Measurements from ENCODE around the gene SUPV3L1.
A peak's percentile ranks its signal among the peaks of the same experiment; 100 is the strongest.
"Not testable (repeated sequence)": the region's sequence is repeated elsewhere in the genome, so short reads cannot be mapped to it uniquely, and the experiment has no call there.

SUPV3L1 gene

GRCh38 chr10:69230128-69230527 lies 50.1 kb downstream of the SUPV3L1 start:
- DNase-seq (ENCODE audit: low read depth), result no peak

- DNase-seq (ENCODE audit: low read depth), result peak; percentile 91
Observed at GRCh38 chr10:69232252-69232651, 52.2 kb downstream of the SUPV3L1 start.

GRCh38 chr10:69232736-69233480 lies 52.9 kb downstream of the SUPV3L1 start:
- DNase-seq (ENCODE audit: low read depth), result no peak

- no peak for DNase-seq (ENCODE audit: low read depth)
Observed at GRCh38 chr10:69234447-69234846, 54.4 kb downstream of the SUPV3L1 start.

GRCh38 chr10:69237528-69238159 lies 57.6 kb downstream of the SUPV3L1 start:
- peak; percentile 79 for DNase-seq (ENCODE audit: low read depth)

GRCh38 chr10:69239136-69239535 lies 59.1 kb downstream of the SUPV3L1 start:
- no peak for DNase-seq (ENCODE audit: low read depth)

GRCh38 chr10:69239816-69240434 lies 59.9 kb downstream of the SUPV3L1 start:
- peak; percentile 59 for DNase-seq (ENCODE audit: low read depth)

- no peak for DNase-seq (ENCODE audit: low read depth)
Observed at GRCh38 chr10:69240455-69240854, 60.4 kb downstream of the SUPV3L1 start.

- peak; percentile 54 for DNase-seq (ENCODE audit: low read depth)
Observed at GRCh38 chr10:69241575-69241974, 61.5 kb downstream of the SUPV3L1 start.

GRCh38 chr10:69242040-69242851 lies 62.2 kb downstream of the SUPV3L1 start:
- no peak for DNase-seq (ENCODE audit: low read depth)

- no peak for DNase-seq (ENCODE audit: low read depth)
Observed at GRCh38 chr10:69242852-69243212, 62.8 kb downstream of the SUPV3L1 start.

- DNase-seq (ENCODE audit: low read depth), result no peak
Observed at GRCh38 chr10:69243817-69244216, 63.8 kb downstream of the SUPV3L1 start.

- DNase-seq (ENCODE audit: low read depth), result no peak
Observed at GRCh38 chr10:69246036-69246435, 66.0 kb downstream of the SUPV3L1 start.

- DNase-seq (ENCODE audit: low read depth), result no peak
Observed at GRCh38 chr10:69246581-69247312, 66.7 kb downstream of the SUPV3L1 start.

- no peak for DNase-seq (ENCODE audit: low read depth)
Observed at GRCh38 chr10:69247313-69247710, 67.3 kb downstream of the SUPV3L1 start.

- DNase-seq (ENCODE audit: low read depth), result no peak
Observed at GRCh38 chr10:69248117-69248730, 68.2 kb downstream of the SUPV3L1 start.

GRCh38 chr10:69250041-69250440 lies 70.0 kb downstream of the SUPV3L1 start:
- DNase-seq (ENCODE audit: low read depth), result no peak

GRCh38 chr10:69251417-69251816 lies 71.4 kb downstream of the SUPV3L1 start:
- not testable (repeated sequence) for DNase-seq (ENCODE audit: low read depth)

- DNase-seq (ENCODE audit: low read depth), result no peak
Observed at GRCh38 chr10:69253171-69253570, 73.1 kb downstream of the SUPV3L1 start.

GRCh38 chr10:69254877-69255276 lies 74.8 kb downstream of the SUPV3L1 start:
- DNase-seq (ENCODE audit: low read depth), result no peak
